Body of pancreas (tissue), 4 donors: ENCODE data around the gene DBN1.

Source experiments
- CTCF ChIP-seq, 7 experiments: fragments of 450-650 bp in 4 of 7; fragments of 200-600 bp in 3 of 7; sonication (generic) in 3 of 7; IDR thresholded peaks; one replicate each; pipeline ENCODE4 v1.5.1; 2016 to 2019; ENCODE audit warnings: antibody characterized with exemption in 7 of 7
- POLR2A ChIP-seq, 3 donors: fragments of 450-650 bp; IDR thresholded peaks; one replicate each; pipeline ENCODE4 v1.6.1; 2016; ENCODE audit warnings: antibody characterized with exemption in 3 of 3, mild to moderate bottlenecking in 2 of 3

- TF ChIP-seq CTCF (IDR thresholded peaks at IDR 0.05) (no peak), POLR2A (IDR thresholded peaks at IDR 0.05) (no peak)
Measured at GRCh38 chr5:177511181-177511580, 37.7 kb upstream of the DBN1 start.
